SK-N-SH treated with all-trans-retinoic acid at 6 μM for 48 hours (cell line): ENCODE data around the gene GPR85.

Experiments used
- ATAC-seq: fragments of 200-7000 bp; cut with Tn5 transposase; 3 replicates; pipeline ENCODE4 v1.9.1; 2020; ENCODE audit warnings: mild to moderate bottlenecking, moderate library complexity
- ARNTL ChIP-seq: fragments of 450-650 bp; formaldehyde crosslinking; IDR thresholded peaks from 2 replicates; pipeline ENCODE4 v1.5.0; 2020; ENCODE audit warnings: low read depth, mild to moderate bottlenecking, moderate library complexity, borderline replicate concordance
- BACH2 ChIP-seq: fragments of 250-450 bp; sonication (Bioruptor Pico); IDR thresholded peaks from 2 replicates; pipeline ENCODE4 v1.9.0; 2021; ENCODE audit warnings: mild to moderate bottlenecking, borderline replicate concordance
- CREB5 ChIP-seq: fragments of 250-450 bp; sonication (Bioruptor Pico); IDR thresholded peaks from 2 replicates; pipeline ENCODE4 v1.5.1; 2020; ENCODE audit warnings: low read depth, mild to moderate bottlenecking, moderate library complexity
- CSDC2 ChIP-seq: fragments of 250-450 bp; sonication (Bioruptor Pico); IDR thresholded peaks from 2 replicates; pipeline ENCODE4 v1.5.0; 2020; ENCODE audit warnings: mild to moderate bottlenecking, moderate library complexity
- CSRNP3 ChIP-seq: fragments of 250-450 bp; sonication (Bioruptor Pico); IDR thresholded peaks from 2 replicates; pipeline ENCODE4 v1.5.1; 2021; ENCODE audit warnings: mild to moderate bottlenecking, moderate library complexity
- ESRRG ChIP-seq: fragments of 250-450 bp; sonication (Bioruptor Pico); IDR thresholded peaks from 2 replicates; pipeline ENCODE4 v1.6.1; 2021; ENCODE audit warnings: mild to moderate bottlenecking
- GLIS3 ChIP-seq: fragments of 250-450 bp; sonication (Bioruptor Pico); IDR thresholded peaks from 2 replicates; pipeline ENCODE4 v1.5.0; 2020; ENCODE audit warnings: mild to moderate bottlenecking, moderate library complexity
- OSR1 ChIP-seq: fragments of 250-450 bp; sonication (Bioruptor Pico); IDR thresholded peaks from 2 replicates; pipeline ENCODE4 v1.8.0; 2022; ENCODE audit warnings: moderate library complexity, mild to moderate bottlenecking, inconsistent platforms
- POU6F1 ChIP-seq: fragments of 250-450 bp; sonication (Bioruptor Pico); IDR thresholded peaks from 2 replicates; pipeline ENCODE4 v1.8.0; 2021; ENCODE audit warnings: low read depth, mild to moderate bottlenecking, moderate library complexity, borderline replicate concordance
- PPARA ChIP-seq: fragments of 250-450 bp; sonication (Bioruptor Pico); IDR thresholded peaks from 2 replicates; pipeline ENCODE4 v1.5.0; 2020; ENCODE audit warnings: mild to moderate bottlenecking, borderline replicate concordance
- SNAI2 ChIP-seq: fragments of 250-450 bp; sonication (Bioruptor Pico); IDR thresholded peaks from 2 replicates; pipeline ENCODE4 v1.5.0; 2020; ENCODE audit warnings: mild to moderate bottlenecking, moderate library complexity
- TCF4 ChIP-seq: fragments of 250-450 bp; sonication (Bioruptor Pico); IDR thresholded peaks from 2 replicates; pipeline ENCODE4 v1.8.0; 2021; ENCODE audit warnings: mild to moderate bottlenecking, moderate library complexity, borderline replicate concordance
- TSHZ2 ChIP-seq: fragments of 250-450 bp; sonication (Bioruptor Pico); IDR thresholded peaks from 2 replicates; pipeline ENCODE4 v1.5.0; 2020; ENCODE audit warnings: mild to moderate bottlenecking, moderate library complexity
- ZC3H10 ChIP-seq: fragments of 250-450 bp; sonication (Bioruptor Pico); IDR thresholded peaks from 2 replicates; pipeline ENCODE4 v1.5.1; 2021; ENCODE audit warnings: mild to moderate bottlenecking, moderate library complexity
- ZFP30 ChIP-seq: fragments of 450-650 bp; formaldehyde crosslinking; IDR thresholded peaks from 2 replicates; pipeline ENCODE4 v1.5.0; 2022; ENCODE audit warnings: mild to moderate bottlenecking, moderate library complexity
- ZNF565 ChIP-seq: fragments of 450-650 bp; formaldehyde crosslinking; conservative IDR thresholded peaks from 2 replicates; pipeline ENCODE4 v1.5.0; 2020; ENCODE audit warnings: low read depth, mild to moderate bottlenecking, moderate library complexity
- ZNF70 ChIP-seq: fragments of 450-650 bp; formaldehyde crosslinking; IDR thresholded peaks from 2 replicates; pipeline ENCODE4 v1.5.0; 2020; ENCODE audit warnings: mild to moderate bottlenecking, moderate library complexity
- ZNF8 ChIP-seq: fragments of 450-650 bp; formaldehyde crosslinking; IDR thresholded peaks from 2 replicates; pipeline ENCODE4 v1.5.0; 2020; ENCODE audit warnings: mild to moderate bottlenecking, moderate library complexity
- TF ChIP-seq, protein P1 (sequence below): fragments of 250-450 bp; sonication (Bioruptor Pico); IDR thresholded peaks from 2 replicates; pipeline ENCODE4 v1.8.0; 2020; ENCODE audit warnings: mild to moderate bottlenecking, moderate library complexity, borderline replicate concordance

Gene GPR85

GRCh38 chr7:113045379-113045778, 41.2 kb downstream of the GPR85 start:
- ATAC-seq, result no peak
- TF ChIP-seq BACH2 (CRISPR knock-in tag), result no peak
- no peak for TF ChIP-seq GLIS3 (CRISPR knock-in tag)
- TF ChIP-seq, protein P1, sequence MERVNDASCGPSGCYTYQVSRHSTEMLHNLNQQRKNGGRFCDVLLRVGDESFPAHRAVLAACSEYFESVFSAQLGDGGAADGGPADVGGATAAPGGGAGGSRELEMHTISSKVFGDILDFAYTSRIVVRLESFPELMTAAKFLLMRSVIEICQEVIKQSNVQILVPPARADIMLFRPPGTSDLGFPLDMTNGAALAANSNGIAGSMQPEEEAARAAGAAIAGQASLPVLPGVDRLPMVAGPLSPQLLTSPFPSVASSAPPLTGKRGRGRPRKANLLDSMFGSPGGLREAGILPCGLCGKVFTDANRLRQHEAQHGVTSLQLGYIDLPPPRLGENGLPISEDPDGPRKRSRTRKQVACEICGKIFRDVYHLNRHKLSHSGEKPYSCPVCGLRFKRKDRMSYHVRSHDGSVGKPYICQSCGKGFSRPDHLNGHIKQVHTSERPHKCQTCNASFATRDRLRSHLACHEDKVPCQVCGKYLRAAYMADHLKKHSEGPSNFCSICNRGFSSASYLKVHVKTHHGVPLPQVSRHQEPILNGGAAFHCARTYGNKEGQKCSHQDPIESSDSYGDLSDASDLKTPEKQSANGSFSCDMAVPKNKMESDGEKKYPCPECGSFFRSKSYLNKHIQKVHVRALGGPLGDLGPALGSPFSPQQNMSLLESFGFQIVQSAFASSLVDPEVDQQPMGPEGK, result no peak
- no peak for TF ChIP-seq TSHZ2 (CRISPR knock-in tag)
- no peak for TF ChIP-seq ZNF8 (CRISPR knock-in tag)

- no peak for ATAC-seq
- TF ChIP-seq POU6F1 (no peak), ZNF8 (CRISPR knock-in tag) (no peak)
- TF ChIP-seq, protein P1, result no peak
These were observed 42.2 kb downstream of the GPR85 start for GRCh38 chr7:113044394-113044793.

- TF ChIP-seq CSRNP3 (CRISPR knock-in tag) (no peak), ZNF565 (CRISPR knock-in tag) (no peak), BACH2 (CRISPR knock-in tag) (no peak), ZC3H10 (CRISPR knock-in tag) (no peak), OSR1 (no peak)
- ATAC-seq, result no peak
These were observed 45.8 kb downstream of the GPR85 start for GRCh38 chr7:113040849-113041248.

- no peak for ATAC-seq
- no peak for TF ChIP-seq ZFP30 (CRISPR knock-in tag)
- TF ChIP-seq OSR1, result no peak
- TF ChIP-seq BACH2 (CRISPR knock-in tag), result no peak
- TF ChIP-seq PPARA, result no peak
- TF ChIP-seq ESRRG (CRISPR knock-in tag), result no peak
- TF ChIP-seq SNAI2 (CRISPR knock-in tag), result no peak
- no peak for TF ChIP-seq CREB5 (CRISPR knock-in tag)
- no peak for TF ChIP-seq POU6F1
- no peak for TF ChIP-seq ARNTL (CRISPR knock-in tag)
- no peak for TF ChIP-seq GLIS3 (CRISPR knock-in tag)
- no peak for TF ChIP-seq ZNF8 (CRISPR knock-in tag)
- TF ChIP-seq ZC3H10 (CRISPR knock-in tag), result no peak
- TF ChIP-seq TCF4 (CRISPR knock-in tag), result no peak
- no peak for TF ChIP-seq CSRNP3 (CRISPR knock-in tag)
- TF ChIP-seq, protein P1, result no peak
- no peak for TF ChIP-seq ZNF70
- no peak for TF ChIP-seq CSDC2
These were observed 52.7 kb downstream of the GPR85 start for GRCh38 chr7:113033959-113034358.
